GM13976 (cell line): ENCODE measurements around the gene CIBAR2.

Source experiments
- DNase-seq: peaks from one replicate; pipeline ENCODE4 v3.0.0; 2012; ENCODE audit warnings: low spot score
- CTCF ChIP-seq: IDR thresholded peaks from 2 replicates; pipeline ENCODE4 v1.5.1; 2012; ENCODE audit warnings: borderline replicate concordance, mild to moderate bottlenecking; ENCODE audit not compliant: insufficient read depth; ENCODE audit errors: extremely low read depth, missing control alignments, control extremely low read depth
- in situ Hi-C: fragments of 300-500 bp; cut with MboI; formaldehyde crosslinking; loops from one replicate; pipeline ENCODE4 v1.12.0; 2022; ENCODE audit warnings: low sequenced_read_pairs, mixed read lengths, inconsistent platforms; ENCODE audit not compliant: unreplicated experiment

Gene CIBAR2

GRCh38 chr16:85112364-85112763 lies at the start of gene CIBAR2:
CIBAR2 (minus strand) TSS chr16:85112472; CDS start chr16:85112352, 120 bp downstream.
- no peak for DNase-seq
- no peak for TF ChIP-seq CTCF
- in situ Hi-C loops = no loop called here

GRCh38 chr16:85159179-85159980 lies 47.1 kb upstream of the CIBAR2 start:
- in situ Hi-C loops = no loop called here
- no peak for TF ChIP-seq CTCF
- DNase-seq = no peak

- TF ChIP-seq CTCF = no peak
- in situ Hi-C loops = no loop called here
Observed at GRCh38 chr16:85158743-85159178, 46.5 kb upstream of the CIBAR2 start.

GRCh38 chr16:85157813-85158742 lies 45.8 kb upstream of the CIBAR2 start:
- DNase-seq = no peak
- in situ Hi-C loops = no loop called here
- no peak for TF ChIP-seq CTCF

More at GRCh38 chr16:85158743-85159178, 46.5 kb upstream of the CIBAR2 start:
- DNase-seq = no peak

GRCh38 chr16:85157372-85157771 lies 45.1 kb upstream of the CIBAR2 start:
- TF ChIP-seq CTCF = no peak
- DNase-seq = no peak
- in situ Hi-C loops = no loop called here

- no peak for TF ChIP-seq CTCF
- no peak for DNase-seq
- in situ Hi-C loops = no loop called here
Observed at GRCh38 chr16:85156869-85157268, 44.6 kb upstream of the CIBAR2 start.
